ENCODE results near the gene SRPRA. TPM values are rescaled to one million over a fixed set of nuclear protein-coding genes. Genes with fewer than 3 reads are reported as not detected.

The SRPRA gene
- total and polyA plus RNA-seq, 10 of the 15 experiments (the other 5 are each of a cell fraction or from before 2014, with no cell fraction given) = 29.6 to 131 (median 92.8) TPM

DNA sequence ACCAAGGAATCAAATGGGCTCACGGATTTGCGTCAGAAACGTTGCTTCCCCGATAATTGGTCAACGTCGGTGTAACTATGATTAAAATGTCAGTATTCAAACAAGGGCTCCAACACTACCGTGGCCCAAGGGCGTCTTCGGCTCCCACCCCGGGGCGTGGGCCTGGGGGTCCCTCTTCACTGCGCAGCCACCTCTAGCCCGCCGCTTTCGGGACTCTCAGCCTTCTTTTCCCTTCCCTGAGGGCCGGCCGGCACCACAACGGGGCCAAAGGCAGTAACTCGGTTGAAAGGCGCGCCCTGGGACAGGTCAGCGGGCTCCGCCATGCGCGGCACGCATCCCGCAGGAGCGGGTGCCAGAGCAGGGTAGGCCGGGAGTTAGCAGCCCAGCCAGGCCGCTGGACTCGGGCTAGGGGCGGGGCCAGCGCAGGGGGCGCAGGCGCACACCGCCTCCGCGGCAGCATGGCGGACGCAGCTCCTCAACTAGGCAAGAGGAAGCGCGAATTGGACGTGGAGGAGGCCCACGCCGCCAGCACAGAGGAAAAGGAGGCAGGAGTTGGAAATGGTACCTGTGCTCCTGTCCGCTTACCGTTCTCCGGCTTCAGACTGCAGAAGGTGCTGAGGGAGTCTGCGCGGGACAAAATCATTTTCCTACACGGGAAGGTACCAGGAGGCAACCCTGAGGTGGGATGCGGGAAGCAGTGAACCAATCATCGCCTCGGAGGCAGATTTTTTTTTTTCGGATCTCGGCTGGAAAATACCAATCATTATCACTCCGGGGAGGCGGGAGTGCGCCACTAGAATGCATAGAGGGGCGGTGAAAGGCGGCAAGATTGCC is 35.1 kb upstream of the SRPRA start, which contains the start of gene DCPS:
DCPS (plus strand) TSS at position 438 of the 834 bp plus-strand sequence; CDS start at position 459, 21 bp downstream.
- peak within 1 kb of the TSS; percentile 93 for H2AFZ ChIP-seq (ENCODE audit: control insufficient read depth, low read depth, low read length)
- FAIRE-seq (peak; percentile 80), DNase-seq (ENCODE audit: low read depth, low spot score) (peak; percentile 81), ATAC-seq (peak; percentile 94)
- under 1% methylated on average over 60 of the region's 61 CpGs for WGBS (ENCODE audit: insufficient coverage, insufficient replicate concordance, low lambda C conversion rate, missing lambda C conversion rate)
- no peaks in the 10 kb centered on the region for H4K20me1 ChIP-seq (ENCODE audit: control insufficient read depth, insufficient read depth)
- H3K4me2 ChIP-seq (ENCODE audit: control insufficient read depth, insufficient read depth) = peak within 1 kb of the TSS; percentile 83
- 0 out of 4 replicates have a peak, but pooled peaks cover 0 to 6% of the 10 kb centered on the region in 2 experiments for H3K36me3 ChIP-seq (ENCODE audit: control insufficient read depth in 2 of 2, insufficient read depth in 2 of 2, low read length in 1 of 2)
- SMC1A ChIA-PET (ENCODE audit: uncharacterized antibody, unreplicated experiment) = interaction anchor here (0.9 to 2.1 kb wide), 5 partner anchors 9 to 177 kb away, joined by 3 to 14 read pairs (median 5); partner anchors contain the start of genes FOXRED1 and SRPRA
- in situ Hi-C loops (cut with MboI) = no loop called here
- peak within 1 kb of the TSS; percentile 97 for H3K9ac ChIP-seq (ENCODE audit: control insufficient read depth, insufficient read depth, low read length)
- H3K79me2 ChIP-seq (ENCODE audit: control insufficient read depth, insufficient read depth, low read length) = peaks cover 25% of the 10 kb centered on the region
- no peaks in the 10 kb centered on the region for H3K9me3 ChIP-seq (replicated peaks; ENCODE audit: control insufficient read depth, insufficient read depth, low read length)
- no TSS peak for BruUV-seq (replicated peaks)
- CTCF ChIA-PET = interaction anchor here (0.6 to 10.0 kb wide), 4 partner anchors 10 to 179 kb away, joined by 3 to 232 read pairs (median 3); no protein-coding TSS in a partner anchor
- intact Hi-C loops (cut with micrococcal nuclease; ENCODE audit: unreplicated experiment) = loop anchor here (1.0 to 2.0 kb wide), 2 partner anchors 20 to 35 kb away; partner anchors contain the start of genes FOXRED1 and SRPRA
- H3K27me3 ChIP-seq (replicated peaks in 1 of 2; ENCODE audit: control insufficient read depth in 2 of 2, insufficient read depth in 2 of 2, low read length in 1 of 2) = no peaks in the 10 kb centered on the region
- H3K4me3 ChIP-seq = peak within 1 kb of the TSS; percentile 96
- peak within 1 kb of the TSS; percentile 92 for H3K27ac ChIP-seq (ENCODE audit: control insufficient read depth, insufficient read depth)
- H3K4me1 ChIP-seq (ENCODE audit: control insufficient read depth, insufficient read depth, low read length) = peaks cover 11% of the 10 kb centered on the region
- RAD21 ChIA-PET (ENCODE audit: unreplicated experiment) = interaction anchor here (1.0 to 2.7 kb wide), 4 partner anchors 11 to 93 kb away, joined by 4 to 7 read pairs (median 4); partner anchors contain the start of genes FAM118B and RPUSD4
- POLR2A ChIA-PET = interaction anchor here (0.6 to 1.3 kb wide), 5 partner anchors 10 to 116 kb away, joined by 3 to 5 read pairs (median 4); partner anchors contain the start of gene ST3GAL4
- TF ChIP-seq IRF3 (IDR thresholded peaks at IDR 0.05) (peak; percentile 46; the same call in 1 of the 2 replicates), SMC3 (IDR thresholded peaks at IDR 0.05; ENCODE audit: borderline replicate concordance, low read length) (0 out of 2 replicates have a peak, but pooled peaks have one; percentile 6), CHD1 (IDR thresholded peaks at IDR 0.05; ENCODE audit: low read depth, low read length) (peak; percentile 86; the same call in 1 of the 2 replicates), SP1 (IDR thresholded peaks at IDR 0.05; ENCODE audit: low read depth, low read length) (peak; percentile 16), SMAD5 (IDR thresholded peaks at IDR 0.05; ENCODE audit: low read depth) (peak; percentile 82), YY1 (IDR thresholded peaks at IDR 0.05; ENCODE audit: low read depth, low read length) (peak; percentile 96), SUZ12 (IDR thresholded peaks at IDR 0.05; ENCODE audit: unreplicated experiment) (no peak), RUNX3 (IDR thresholded peaks at IDR 0.05; ENCODE audit: low read length) (no peak), RELA (IDR thresholded peaks at IDR 0.05; ENCODE audit: borderline replicate concordance, partially characterized antibody) (peak; percentile 61), BCL11A (IDR thresholded peaks at IDR 0.05; ENCODE audit: low read depth, low read length) (0 out of 2 replicates have a peak, but pooled peaks have one; percentile 12), TCF3 (IDR thresholded peaks at IDR 0.05; ENCODE audit: borderline replicate concordance, insufficient read depth, low read depth, low read length) (0 out of 2 replicates have a peak, but pooled peaks have one; percentile 12), NR2F1 (conservative IDR thresholded peaks at IDR 0.05) (0 out of 2 replicates have a peak, but pooled peaks have one; percentile 16), FOXK2 (IDR thresholded peaks at IDR 0.05) (no peak), STAT1 (conservative IDR thresholded peaks at IDR 0.05) (0 out of 2 replicates have a peak, but pooled peaks have one; percentile 53), RB1 (IDR thresholded peaks at IDR 0.05; ENCODE audit: borderline replicate concordance) (peak; percentile 77; the same call in 1 of the 2 replicates), POLR2AphosphoS5 (IDR thresholded peaks at IDR 0.05; ENCODE audit: low read length) (peak; percentile 94), SREBF1 (IDR thresholded peaks at IDR 0.05; ENCODE audit: low read length) (no peak), BACH1 (IDR thresholded peaks at IDR 0.05; ENCODE audit: borderline replicate concordance) (peak; percentile 82; the same call in 1 of the 2 replicates), ATF7 (IDR thresholded peaks at IDR 0.05; ENCODE audit: low read depth) (peak; percentile 33; the same call in 1 of the 2 replicates), CTCF (IDR thresholded peaks at IDR 0.05 in 2 of 3, conservative IDR thresholded peaks at IDR 0.05 in 1 of 3; ENCODE audit: control insufficient read depth in 2 of 3, extremely low read depth in 1 of 3, insufficient read depth in 1 of 3, low read depth in 3 of 3, low read length in 3 of 3) (no peak), ZBED1 (IDR thresholded peaks at IDR 0.05; ENCODE audit: borderline replicate concordance) (no peak), IKZF2 (IDR thresholded peaks at IDR 0.05) (peak; percentile 75 to 78), IRF4 (IDR thresholded peaks at IDR 0.05; ENCODE audit: low read depth, low read length) (0 out of 2 replicates have a peak, but pooled peaks have one; percentile 6)

Measured in GM12878 (cell line).